PC-3 (cell line): ENCODE results near the gene PITX2.

ENCODE experiments used
- CTCF ChIP-seq: fragments of 300-600 bp; sonication (generic); conservative IDR thresholded peaks from 2 replicates; pipeline ENCODE4 v1.5.1; 2017; ENCODE audit warnings: antibody characterized with exemption, low read depth, mild to moderate bottlenecking, low read length
- EZH2 ChIP-seq: fragments of 300-600 bp; sonication (generic); IDR thresholded peaks from one replicate; pipeline ENCODE4 v1.6.1; 2017; ENCODE audit warnings: antibody characterized with exemption, mild to moderate bottlenecking, low read length; ENCODE audit not compliant: unreplicated experiment
- EZH2phosphoT487 ChIP-seq: fragments of 300-600 bp; sonication (generic); IDR thresholded peaks from 2 replicates; pipeline ENCODE4 v1.6.1; 2018; ENCODE audit warnings: mild to moderate bottlenecking, antibody characterized with exemption, low read length, borderline replicate concordance

- TF ChIP-seq CTCF (no peak), EZH2phosphoT487 (no peak), EZH2 (no peak)
These were observed 9.9 kb upstream of the PITX2 start for GRCh38 chr4:110632506-110633357.
